OCI-LY7 (cell line): Measurements from ENCODE around the gene TOMM20. TPM values are rescaled to one million over a fixed set of nuclear protein-coding genes. Genes with fewer than 3 reads are reported as not detected.

Experiments used
- BruUV-seq: library from RNA; stranded (reverse); fragments of 400-500 nt; replicated peaks from 2 replicates; lab custom pipeline; 2021; lab: Mats Ljungman, UMichigan
- CTCF ChIA-PET: fragments of 300-600 bp; sonication (Branson Sonifier 250); formaldehyde crosslinking; loops from one replicate; lab custom pipeline; 2022; ENCODE audit warnings: antibody characterized with exemption; ENCODE audit not compliant: unreplicated experiment; lab: Charles Lee
- POLR2A ChIA-PET: fragments of 300-600 bp; sonication (Branson Sonifier 250); formaldehyde crosslinking; loops from one replicate; lab custom pipeline; 2022; ENCODE audit warnings: antibody characterized with exemption; lab: Charles Lee
- DNase-seq: peaks from one replicate; pipeline ENCODE4 v3.0.0-alpha.2; 2015; ENCODE audit warnings: low spot score
- H2AFZ ChIP-seq: fragments of 200-600 bp; sonication (generic), shearing (Covaris generic); 2 replicates; pipeline ENCODE4 v1.6.1; 2014; ENCODE audit warnings: mild to moderate bottlenecking, antibody characterized with exemption, low read length, moderate library complexity
- H3K27ac ChIP-seq: fragments of 200-600 bp; sonication (generic); 2 replicates; pipeline ENCODE4 v1.5.1; 2014; ENCODE audit warnings: mixed run types, low read depth, mild to moderate bottlenecking, moderate library complexity, low read length, inconsistent platforms; ENCODE audit not compliant: poor library complexity, severe bottlenecking
- H3K36me3 ChIP-seq: fragments of 200-600 bp; sonication (generic); 2 replicates; pipeline ENCODE4 v1.6.1; 2014; ENCODE audit warnings: mild to moderate bottlenecking, antibody characterized with exemption, low read length, moderate library complexity, mixed read lengths; ENCODE audit not compliant: insufficient read depth
- H3K4me1 ChIP-seq: fragments of 200-600 bp; sonication (generic); 2 replicates; pipeline ENCODE4 v1.5.1; 2014; ENCODE audit warnings: mild to moderate bottlenecking, low read length; ENCODE audit not compliant: insufficient read depth, poor library complexity, severe bottlenecking
- H3K4me2 ChIP-seq: fragments of 200-600 bp; sonication (generic); 2 replicates; pipeline ENCODE4 v1.6.1; 2014; ENCODE audit warnings: mild to moderate bottlenecking, low read length
- H3K4me3 ChIP-seq: fragments of 200-600 bp; sonication (generic); 2 replicates; pipeline ENCODE4 v1.5.1; 2014; ENCODE audit warnings: mild to moderate bottlenecking, low read depth, low read length; ENCODE audit not compliant: poor library complexity, severe bottlenecking
- H3K79me2 ChIP-seq: fragments of 200-600 bp; sonication (generic); 2 replicates; pipeline ENCODE4 v1.6.1; 2016; ENCODE audit warnings: low read depth, mild to moderate bottlenecking, low read length, moderate library complexity, mixed read lengths; ENCODE audit not compliant: insufficient read depth
- H3K9me2 ChIP-seq: fragments of 200-600 bp; sonication (generic); 2 replicates; pipeline ENCODE4 v1.6.1; 2016; ENCODE audit warnings: mild to moderate bottlenecking, low read length, mixed read lengths; ENCODE audit not compliant: insufficient read depth
- H3K9me3 ChIP-seq: fragments of 200-600 bp; sonication (generic); 2 replicates; pipeline ENCODE4 v1.6.1; 2014; ENCODE audit warnings: mild to moderate bottlenecking, mixed run types, low read length, mixed read lengths
- H4K20me1 ChIP-seq: fragments of 200-600 bp; sonication (generic); 2 replicates; pipeline ENCODE4 v1.6.1; 2014; ENCODE audit warnings: mild to moderate bottlenecking, antibody characterized with exemption, low read length, moderate library complexity, mixed read lengths; ENCODE audit not compliant: insufficient read depth
- EZH2phosphoT487 ChIP-seq: fragments of 200-600 bp; sonication (generic); IDR thresholded peaks from 2 replicates; pipeline ENCODE4 v1.6.1; 2018; ENCODE audit warnings: low read depth, borderline replicate concordance, mild to moderate bottlenecking, mixed run types, antibody characterized with exemption, low read length, moderate library complexity, mixed read lengths
- intact Hi-C: fragments of 100-400 bp; cut with micrococcal nuclease; formaldehyde crosslinking; loops from one replicate; pipeline ENCODE4 v1.10.0; 2022; ENCODE audit not compliant: unreplicated experiment
- total RNA-seq, 2 experiments: library from RNA; depleted of rRNA in 1 of 2; stranded (reverse); fragments of >200 nt in 1 of 2; shearing (Covaris generic) in 1 of 2; gene quantifications; 2 replicates each; pipeline ENCODE4 v1.2.3, GENCODE V29; 2014 to 2022
- TF ChIP-seq, protein P1 (sequence below): fragments of 200-600 bp; sonication (generic); conservative IDR thresholded peaks from 2 replicates; pipeline ENCODE4 v1.5.1; 2014; ENCODE audit warnings: mild to moderate bottlenecking, antibody characterized with exemption, low read length, moderate library complexity, mixed read lengths

TOMM20 gene
- total RNA-seq, 2 experiments from 2014 or later = 76.7 to 133 TPM

DNA sequence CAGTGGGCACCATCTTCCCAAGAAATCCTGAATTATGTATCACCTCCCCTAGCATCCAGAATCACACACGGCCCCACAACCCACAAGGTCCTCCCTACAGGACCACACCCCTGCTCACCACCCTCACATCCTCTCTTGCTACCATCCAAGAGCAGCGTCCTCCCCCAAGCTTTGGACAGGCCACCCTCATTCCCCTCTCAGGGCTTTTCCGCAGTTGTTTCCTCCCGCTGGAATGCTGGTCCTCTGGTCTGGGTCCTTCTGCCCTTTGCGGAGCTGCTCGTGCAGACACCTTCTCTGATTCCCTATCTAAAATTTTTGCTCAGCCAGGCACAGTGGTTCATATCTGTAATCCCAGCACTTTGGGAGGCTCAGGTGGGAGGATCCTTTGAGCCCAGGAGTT lies 56.5 kb downstream of the TOMM20 start:
- no TSS peak for BruUV-seq
- Histone ChIP-seq H3K27ac (no peak overlapping the region), H2AFZ (no peak overlapping the region), H3K4me3 (no peak overlapping the region), H3K4me2 (no peak overlapping the region), H3K9me2 (no peaks in the 10 kb centered on the region), H3K9me3 (no peaks in the 10 kb centered on the region), H4K20me1 (no peaks in the 10 kb centered on the region), H3K4me1 (peaks cover 39% of the 10 kb centered on the region), H3K79me2 (no peaks in the 10 kb centered on the region), H3K36me3 (no peaks in the 10 kb centered on the region)
- ChIA-PET POLR2A (interaction anchor here (1.2 kb wide), 1 partner anchor 13 kb away, joined by 5 read pairs; no protein-coding TSS in a partner anchor), CTCF (no interaction called here)
- TF ChIP-seq, protein P1, sequence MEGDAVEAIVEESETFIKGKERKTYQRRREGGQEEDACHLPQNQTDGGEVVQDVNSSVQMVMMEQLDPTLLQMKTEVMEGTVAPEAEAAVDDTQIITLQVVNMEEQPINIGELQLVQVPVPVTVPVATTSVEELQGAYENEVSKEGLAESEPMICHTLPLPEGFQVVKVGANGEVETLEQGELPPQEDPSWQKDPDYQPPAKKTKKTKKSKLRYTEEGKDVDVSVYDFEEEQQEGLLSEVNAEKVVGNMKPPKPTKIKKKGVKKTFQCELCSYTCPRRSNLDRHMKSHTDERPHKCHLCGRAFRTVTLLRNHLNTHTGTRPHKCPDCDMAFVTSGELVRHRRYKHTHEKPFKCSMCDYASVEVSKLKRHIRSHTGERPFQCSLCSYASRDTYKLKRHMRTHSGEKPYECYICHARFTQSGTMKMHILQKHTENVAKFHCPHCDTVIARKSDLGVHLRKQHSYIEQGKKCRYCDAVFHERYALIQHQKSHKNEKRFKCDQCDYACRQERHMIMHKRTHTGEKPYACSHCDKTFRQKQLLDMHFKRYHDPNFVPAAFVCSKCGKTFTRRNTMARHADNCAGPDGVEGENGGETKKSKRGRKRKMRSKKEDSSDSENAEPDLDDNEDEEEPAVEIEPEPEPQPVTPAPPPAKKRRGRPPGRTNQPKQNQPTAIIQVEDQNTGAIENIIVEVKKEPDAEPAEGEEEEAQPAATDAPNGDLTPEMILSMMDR = no peak
- intact Hi-C loops = no loop called here
- DNase-seq = no peak

GRCh38 chr1:235070819-235071218 lies 57.8 kb downstream of the TOMM20 start:
- Histone ChIP-seq H4K20me1 (no peaks in the 10 kb centered on the region), H3K27ac (no peak overlapping the region), H3K9me2 (no peaks in the 10 kb centered on the region), H3K79me2 (no peaks in the 10 kb centered on the region), H3K4me1 (peaks cover 36% of the 10 kb centered on the region), H3K4me3 (no peak overlapping the region), H3K4me2 (no peak overlapping the region), H3K36me3 (no peaks in the 10 kb centered on the region), H3K9me3 (no peaks in the 10 kb centered on the region), H2AFZ (no peak overlapping the region)
- TF ChIP-seq, protein P1 = no peak
- TF ChIP-seq EZH2phosphoT487 = no peak
- intact Hi-C loops = no loop called here
- ChIA-PET CTCF (no interaction called here), POLR2A (interaction anchor here (0.6 to 1.2 kb wide), 3 partner anchors 29 to 136 kb away, joined by 3 to 5 read pairs (median 3); no protein-coding TSS in a partner anchor)
- BruUV-seq = no TSS peak
- DNase-seq = no peak
